Keratinocyte (primary cell): ENCODE results near the gene CPEB3. TPM values are rescaled to one million over a fixed set of nuclear protein-coding genes. Genes with fewer than 3 reads are reported as not detected.

Experiments
- polyA plus RNA-seq, 5 experiments: library from polyadenylated mRNA; depleted of rRNA in 3 of 5; stranded (reverse) in 3 of 5; stranded (forward) in 1 of 5; unstranded in 1 of 5; fragments of >200 nt; gene quantifications; 1 replicate in 1 of 5; 2 replicates in 3 of 5; 3 replicates in 1 of 5; pipeline versions ENCODE4 v1.2.1 to v1.2.3, GENCODE V29; 2011 to 2012; ENCODE audit warnings: missing spikeins in 2 of 5, low read depth in 1 of 5, low replicate concordance in 1 of 5
- small RNA-seq, 3 experiments: library from RNA; depleted of rRNA; stranded (forward); fragments of <200 nt; gene quantifications; one replicate each; pipeline ENCODE3, GENCODE V24; 2012; ENCODE audit warnings: low read depth in 3 of 3, low replicate concordance in 1 of 3; ENCODE audit not compliant: insufficient read length in 3 of 3

Gene CPEB3
- polyA plus RNA-seq, 1 donor (not counting 4 experiments of a cell fraction or from before 2014, with no cell fraction given), result 0.47 TPM

Small RNA genes lying within 50 kb of the gene (small RNA-seq; reads per million reads assigned to genes)
- gene RF00019 (0 reads per million in 3 experiments), gene RF00402 (0 reads per million in 3 experiments), gene RF00622 (0 reads per million in 3 experiments), gene RNY3P12 (0 reads per million in 3 experiments)

Other genes starting within 250 kb of the CPEB3 start
- gene MARCHF5, start 89 bp upstream of the CPEB3 start, polyA plus RNA-seq, result 32.4 to 54.1 TPM (median 41.2 TPM) in 3 replicates